ENCODE data around the gene KSR1. TPM values are rescaled to one million over a fixed set of nuclear protein-coding genes. Genes with fewer than 3 reads are reported as not detected.
A peak's percentile ranks its signal among the peaks of the same experiment; 100 is the strongest.

The KSR1 gene
- total RNA-seq, 6 experiments from 2014 or later: 5.9 to 12.9 (median 8.7) TPM

DNA sequence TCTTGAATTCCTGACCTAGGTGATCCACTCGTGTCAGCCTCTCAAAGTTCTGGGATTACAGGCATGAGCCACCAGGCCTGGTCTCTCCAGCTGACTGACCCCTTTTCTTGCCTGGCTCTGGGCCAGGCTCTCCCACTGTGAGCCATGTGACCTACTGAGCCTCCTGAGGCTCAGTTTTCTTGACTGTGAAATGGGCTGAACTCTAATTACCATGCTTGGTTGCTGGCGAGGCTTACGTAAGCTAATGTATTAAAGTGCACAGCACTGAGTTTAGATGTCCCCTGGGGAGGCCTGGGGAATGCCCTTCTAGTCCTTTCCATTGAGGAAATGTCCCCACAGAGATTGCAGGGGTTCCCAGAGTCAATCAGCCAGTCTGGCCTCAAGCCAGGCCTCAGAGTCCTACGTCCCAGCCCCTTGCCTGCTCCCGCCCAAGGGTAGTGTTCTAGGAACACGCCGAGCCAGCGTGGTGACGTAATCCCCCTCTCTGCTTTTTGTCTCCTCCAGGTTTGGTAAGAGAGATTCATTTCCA lies 129.0 kb downstream of the KSR1 start:
- no peak for TF ChIP-seq POLR2A (IDR thresholded peaks at IDR 0.05)
- TF ChIP-seq, protein P1, sequence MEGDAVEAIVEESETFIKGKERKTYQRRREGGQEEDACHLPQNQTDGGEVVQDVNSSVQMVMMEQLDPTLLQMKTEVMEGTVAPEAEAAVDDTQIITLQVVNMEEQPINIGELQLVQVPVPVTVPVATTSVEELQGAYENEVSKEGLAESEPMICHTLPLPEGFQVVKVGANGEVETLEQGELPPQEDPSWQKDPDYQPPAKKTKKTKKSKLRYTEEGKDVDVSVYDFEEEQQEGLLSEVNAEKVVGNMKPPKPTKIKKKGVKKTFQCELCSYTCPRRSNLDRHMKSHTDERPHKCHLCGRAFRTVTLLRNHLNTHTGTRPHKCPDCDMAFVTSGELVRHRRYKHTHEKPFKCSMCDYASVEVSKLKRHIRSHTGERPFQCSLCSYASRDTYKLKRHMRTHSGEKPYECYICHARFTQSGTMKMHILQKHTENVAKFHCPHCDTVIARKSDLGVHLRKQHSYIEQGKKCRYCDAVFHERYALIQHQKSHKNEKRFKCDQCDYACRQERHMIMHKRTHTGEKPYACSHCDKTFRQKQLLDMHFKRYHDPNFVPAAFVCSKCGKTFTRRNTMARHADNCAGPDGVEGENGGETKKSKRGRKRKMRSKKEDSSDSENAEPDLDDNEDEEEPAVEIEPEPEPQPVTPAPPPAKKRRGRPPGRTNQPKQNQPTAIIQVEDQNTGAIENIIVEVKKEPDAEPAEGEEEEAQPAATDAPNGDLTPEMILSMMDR (IDR thresholded peaks at IDR 0.05): no peak
- Histone ChIP-seq H3K36me3 (no peaks in the 10 kb centered on the region), H3K4me1 (no peaks in the 10 kb centered on the region), H3K4me3 (no peak overlapping the region), H3K9me3 (no peaks in the 10 kb centered on the region), H3K27ac (no peak overlapping the region), H3K27me3 (no peaks in the 10 kb centered on the region)
- ATAC-seq: no peak
- WGBS (ENCODE audit: insufficient coverage, low coverage, low lambda C conversion rate, missing lambda C conversion rate): 76% methylated on average over 8 of the region's 9 CpGs
- DNase-seq: no peak
- intact Hi-C loops (cut with DNase I): no loop called here

DNA sequence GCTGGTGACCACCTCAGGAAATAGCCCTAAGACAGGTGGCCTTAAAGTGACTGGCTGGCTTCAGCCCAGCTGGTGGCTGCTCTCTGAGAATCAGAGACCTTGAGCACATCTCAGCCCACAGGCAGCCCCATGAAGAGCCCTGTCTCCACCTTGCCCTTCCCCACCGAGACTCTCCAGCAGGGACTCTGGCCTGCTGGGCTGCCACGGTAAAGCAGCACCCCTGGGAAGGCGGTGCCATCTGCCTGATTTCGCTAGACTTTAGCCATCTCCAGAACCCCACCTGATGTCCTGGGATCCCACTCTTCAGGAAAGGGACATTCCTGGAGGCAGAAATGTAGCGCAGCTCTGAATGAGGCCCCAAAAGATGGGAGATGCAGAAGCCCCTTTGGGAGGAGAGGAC lies 129.5 kb downstream of the KSR1 start:
- no peaks in the 10 kb centered on the region for H3K4me1 ChIP-seq
- no peaks in the 10 kb centered on the region for H3K27me3 ChIP-seq
- no peaks in the 10 kb centered on the region for H3K9me3 ChIP-seq
- TF ChIP-seq, protein P1 (IDR thresholded peaks at IDR 0.05): no peak
- no peak for TF ChIP-seq POLR2A (IDR thresholded peaks at IDR 0.05)
- peak in 1 of 3 donors; percentile 26 for DNase-seq
- ATAC-seq: no peak
- WGBS (ENCODE audit: insufficient coverage, low coverage, low lambda C conversion rate, missing lambda C conversion rate): no CpG with 5 or more reads among the region's 5 CpGs
- intact Hi-C loops (cut with DNase I): no loop called here
- no peak overlapping the region for H3K27ac ChIP-seq
- no peak overlapping the region for H3K4me3 ChIP-seq
- no peaks in the 10 kb centered on the region for H3K36me3 ChIP-seq

DNA sequence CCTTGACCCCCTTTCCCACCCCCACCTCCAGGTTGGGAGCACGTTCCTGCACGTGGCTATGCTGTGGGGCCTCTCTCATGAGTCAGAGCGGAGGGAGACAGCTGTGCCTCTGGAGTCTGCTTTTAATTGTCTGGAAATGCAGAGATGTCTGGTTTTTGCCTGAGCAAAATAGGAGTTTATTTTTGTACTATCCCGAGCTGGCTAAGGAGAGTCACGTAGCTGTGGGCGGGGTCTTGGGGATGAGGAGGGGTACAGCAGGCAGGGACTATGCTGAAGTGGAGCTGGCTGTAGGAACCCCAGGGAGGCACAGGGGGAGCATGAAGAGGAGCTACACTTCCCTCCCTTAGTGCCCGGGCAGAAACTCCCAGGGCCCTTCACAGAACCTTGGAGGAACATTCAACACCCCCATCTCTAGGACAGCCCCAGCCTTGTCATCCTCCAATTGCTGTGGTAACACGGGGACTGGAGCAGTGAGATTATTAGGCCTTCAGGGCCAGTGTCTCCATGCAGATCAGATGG lies 130.0 kb downstream of the KSR1 start:
- Histone ChIP-seq H3K36me3 (no peaks in the 10 kb centered on the region), H3K4me1 (no peaks in the 10 kb centered on the region), H3K9me3 (no peaks in the 10 kb centered on the region), H3K4me3 (no peak overlapping the region), H3K27ac (no peak overlapping the region), H3K27me3 (no peaks in the 10 kb centered on the region)
- ATAC-seq: no peak
- DNase-seq: no peak
- no peak for TF ChIP-seq POLR2A (IDR thresholded peaks at IDR 0.05)
- TF ChIP-seq, protein P1 (IDR thresholded peaks at IDR 0.05): no peak
- whole genome bisulfite sequencing (ENCODE audit: insufficient coverage, low coverage, low lambda C conversion rate, missing lambda C conversion rate): 79% methylated on average over 3 of the region's 8 CpGs
- intact Hi-C loops (cut with DNase I): no loop called here

DNA sequence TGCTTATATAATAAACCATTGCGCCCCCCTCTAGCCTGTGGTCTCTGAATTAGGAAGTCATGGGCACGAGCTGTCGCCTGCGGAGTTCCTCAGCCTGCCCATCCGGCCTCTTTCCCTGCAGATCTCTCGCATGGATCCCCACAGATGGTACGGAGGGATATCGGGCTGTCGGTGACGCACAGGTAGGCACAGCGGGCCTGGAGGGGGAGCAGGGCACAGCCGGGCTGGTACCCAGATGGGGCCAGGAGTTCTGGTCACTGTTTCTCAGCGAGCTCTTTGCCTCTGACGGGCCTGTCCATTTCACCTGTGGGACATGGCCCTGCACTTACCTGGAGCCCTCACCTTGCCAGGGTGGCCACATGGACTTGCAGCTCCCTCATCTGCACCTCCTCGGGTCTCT lies 132.1 kb downstream of the KSR1 start:
- H3K4me3 ChIP-seq: no peak overlapping the region
- intact Hi-C loops (cut with DNase I): no loop called here
- no peaks in the 10 kb centered on the region for H3K27me3 ChIP-seq
- no peaks in the 10 kb centered on the region for H3K4me1 ChIP-seq
- H3K36me3 ChIP-seq: no peaks in the 10 kb centered on the region
- TF ChIP-seq, protein P1 (IDR thresholded peaks at IDR 0.05): no peak
- TF ChIP-seq POLR2A (IDR thresholded peaks at IDR 0.05): no peak
- WGBS (ENCODE audit: insufficient coverage, low coverage, low lambda C conversion rate, missing lambda C conversion rate): 90% methylated on average over 5 of the region's 15 CpGs
- H3K9me3 ChIP-seq: no peaks in the 10 kb centered on the region
- DNase-seq (peak in 1 of 3 donors; percentile 53), ATAC-seq (no peak)
- H3K27ac ChIP-seq: no peak overlapping the region
